KMS-11 (cell line): ENCODE results near the gene FASTKD2.

Source experiments
- H2AFZ ChIP-seq: fragments of 200-600 bp; sonication (generic); 2 replicates; pipeline ENCODE4 v1.6.1; 2016; ENCODE audit warnings: antibody characterized with exemption, mixed run types, low read depth
- H3K27ac ChIP-seq: fragments of 200-600 bp; sonication (generic); 2 replicates; pipeline ENCODE4 v1.6.1; 2016; ENCODE audit warnings: mild to moderate bottlenecking, mixed run types
- H3K27me3 ChIP-seq: fragments of 200-600 bp; sonication (generic); 2 replicates; pipeline ENCODE4 v1.6.1; 2017; ENCODE audit warnings: mild to moderate bottlenecking, low read depth, mixed run types, moderate library complexity; ENCODE audit not compliant: insufficient read depth
- H3K36me3 ChIP-seq: fragments of 200-600 bp; sonication (generic); 2 replicates; pipeline ENCODE4 v1.6.1; 2017; ENCODE audit warnings: mild to moderate bottlenecking, mixed run types; ENCODE audit not compliant: insufficient read depth
- H3K4me1 ChIP-seq: fragments of 200-600 bp; sonication (generic); 2 replicates; pipeline ENCODE4 v1.6.1; 2016; ENCODE audit warnings: mild to moderate bottlenecking, low read depth, mixed run types; ENCODE audit not compliant: poor library complexity, severe bottlenecking
- H3K4me2 ChIP-seq: fragments of 200-600 bp; sonication (generic); 2 replicates; pipeline ENCODE4 v1.7.0; 2016; ENCODE audit warnings: mild to moderate bottlenecking, mixed run types
- H3K4me3 ChIP-seq: fragments of 200-600 bp; sonication (generic); IDR thresholded peaks from 2 replicates; pipeline ENCODE4 v1.6.1; 2017; ENCODE audit warnings: low read depth, low read length, mixed read lengths; ENCODE audit not compliant: insufficient read depth
- H3K79me2 ChIP-seq: fragments of 200-600 bp; sonication (generic); 2 replicates; pipeline ENCODE4 v1.6.1; 2016; ENCODE audit warnings: low read depth, mixed run types; ENCODE audit not compliant: insufficient read depth
- H3K9ac ChIP-seq: fragments of 200-600 bp; sonication (generic); 2 replicates; pipeline ENCODE4 v1.6.1; 2016; ENCODE audit warnings: mild to moderate bottlenecking, mixed run types
- H4K20me1 ChIP-seq: fragments of 200-600 bp; sonication (generic); 2 replicates; pipeline ENCODE4 v1.6.1; 2016; ENCODE audit warnings: mild to moderate bottlenecking, mixed run types; ENCODE audit not compliant: insufficient read depth
- CTCF ChIP-seq: fragments of 200-600 bp; sonication (generic); conservative IDR thresholded peaks from 2 replicates; pipeline ENCODE4 v1.6.1; 2017; ENCODE audit warnings: low read depth, mild to moderate bottlenecking, antibody characterized with exemption, low read length, moderate library complexity, mixed read lengths

FASTKD2 gene

GRCh38 chr2:206792645-206793044, 27.2 kb downstream of the FASTKD2 start:
- Histone ChIP-seq H3K27ac (no peak overlapping the region), H2AFZ (no peak overlapping the region), H3K4me1 (no peaks in the 10 kb centered on the region), H3K27me3 (no peaks in the 10 kb centered on the region), H3K4me3 (no peak overlapping the region), H4K20me1 (no peaks in the 10 kb centered on the region), H3K9ac (no peak overlapping the region), H3K79me2 (no peaks in the 10 kb centered on the region), H3K4me2 (no peak overlapping the region), H3K36me3 (peaks cover 2% of the 10 kb centered on the region; the same call in 1 of the 2 replicates)
- TF ChIP-seq CTCF, result no peak

GRCh38 chr2:206797376-206797775, 32.0 kb downstream of the FASTKD2 start:
- no peaks in the 10 kb centered on the region for H3K4me1 ChIP-seq
- no peak overlapping the region for H3K4me2 ChIP-seq
- no peaks in the 10 kb centered on the region for H3K79me2 ChIP-seq
- no peak overlapping the region for H3K4me3 ChIP-seq
- H3K9ac ChIP-seq, result no peak overlapping the region
- H3K27me3 ChIP-seq, result no peaks in the 10 kb centered on the region
- no peak for TF ChIP-seq CTCF
- no peaks in the 10 kb centered on the region for H3K36me3 ChIP-seq
- H2AFZ ChIP-seq, result no peak overlapping the region
- no peaks in the 10 kb centered on the region for H4K20me1 ChIP-seq
- H3K27ac ChIP-seq, result no peak overlapping the region

- no peak overlapping the region for H2AFZ ChIP-seq
- H3K27ac ChIP-seq, result no peak overlapping the region
- H3K36me3 ChIP-seq, result no peaks in the 10 kb centered on the region
- no peaks in the 10 kb centered on the region for H4K20me1 ChIP-seq
- no peak overlapping the region for H3K9ac ChIP-seq
- H3K27me3 ChIP-seq, result no peaks in the 10 kb centered on the region
- no peak overlapping the region for H3K4me2 ChIP-seq
- no peak overlapping the region for H3K4me3 ChIP-seq
- no peaks in the 10 kb centered on the region for H3K4me1 ChIP-seq
- TF ChIP-seq CTCF, result no peak
- H3K79me2 ChIP-seq, result no peaks in the 10 kb centered on the region
Observed at GRCh38 chr2:206798000-206798399, 32.6 kb downstream of the FASTKD2 start.

- Histone ChIP-seq H3K9ac (no peak overlapping the region), H3K4me2 (no peak overlapping the region), H2AFZ (no peak overlapping the region), H3K4me3 (no peak overlapping the region), H3K79me2 (no peaks in the 10 kb centered on the region), H3K36me3 (no peaks in the 10 kb centered on the region), H3K4me1 (no peaks in the 10 kb centered on the region), H4K20me1 (no peaks in the 10 kb centered on the region), H3K27ac (no peak overlapping the region), H3K27me3 (no peaks in the 10 kb centered on the region)
- TF ChIP-seq CTCF, result no peak
Observed at GRCh38 chr2:206799083-206799482, 33.7 kb downstream of the FASTKD2 start.
